Keratinocyte (primary cell): Measurements from ENCODE around the gene CDCA3. TPM values are rescaled to one million over a fixed set of nuclear protein-coding genes. Genes with fewer than 3 reads are reported as not detected.

Experiments
- DNase-seq: peaks from one replicate; pipeline ENCODE4 v3.0.0-alpha.2; 2011; ENCODE audit warnings: low read depth, missing footprints, low spot score
- FAIRE-seq: peaks from 2 replicates; lab custom pipeline; 2011; peaks lifted over from hg19 to GRCh38; lab: Jason Lieb, UNC
- H2AFZ ChIP-seq: 2 replicates; pipeline ENCODE4 v1.6.0; 2012; ENCODE audit warnings: low read length, control low read depth, inconsistent platforms; ENCODE audit not compliant: control insufficient read depth
- H3K27ac ChIP-seq: 2 replicates; pipeline ENCODE4 v1.5.1; 2011; ENCODE audit warnings: low read length; ENCODE audit not compliant: control insufficient read depth, insufficient read depth
- H3K27me3 ChIP-seq: 3 replicates; pipeline ENCODE4 v1.6.0; 2011; ENCODE audit warnings: low read length; ENCODE audit not compliant: control insufficient read depth, insufficient read depth; ENCODE audit errors: extremely low read depth
- H3K36me3 ChIP-seq, 2 experiments: 2 replicates in 1 of 2; 3 replicates in 1 of 2; pipeline ENCODE4 v1.5.1; 2011; ENCODE audit warnings: low read length in 2 of 2, mild to moderate bottlenecking in 1 of 2; ENCODE audit not compliant: control insufficient read depth in 2 of 2, insufficient read depth in 2 of 2; ENCODE audit errors: extremely low read depth in 1 of 2
- H3K4me1 ChIP-seq: 3 replicates; pipeline ENCODE4 v1.5.1; 2011; ENCODE audit warnings: low read length; ENCODE audit not compliant: control insufficient read depth, insufficient read depth; ENCODE audit errors: extremely low read depth
- H3K4me2 ChIP-seq: 3 replicates; pipeline ENCODE4 v1.6.0; 2011; ENCODE audit warnings: low read depth, low read length; ENCODE audit not compliant: control insufficient read depth, insufficient read depth; ENCODE audit errors: extremely low read depth
- H3K4me3 ChIP-seq, 3 experiments: fragments of 200-600 bp in 1 of 3; sonication (generic) in 1 of 3; 2 replicates in 2 of 3; 3 replicates in 1 of 3; pipeline ENCODE4 v1.5.1; 2011 to 2016; ENCODE audit warnings: low read length in 3 of 3, mild to moderate bottlenecking in 3 of 3, control low read depth in 2 of 3, inconsistent platforms in 1 of 3, low read depth in 1 of 3, mixed read lengths in 1 of 3, mixed run types in 1 of 3, moderate library complexity in 1 of 3; ENCODE audit not compliant: control insufficient read depth in 2 of 3, insufficient read depth in 2 of 3; ENCODE audit errors: extremely low read depth in 1 of 3
- H3K79me2 ChIP-seq: 2 replicates; pipeline ENCODE4 v1.6.0; 2012; ENCODE audit warnings: low read length; ENCODE audit not compliant: control insufficient read depth, insufficient read depth
- H3K9ac ChIP-seq: 3 replicates; pipeline ENCODE4 v1.6.0; 2011; ENCODE audit warnings: low read length; ENCODE audit not compliant: control insufficient read depth, insufficient read depth; ENCODE audit errors: extremely low read depth
- H3K9me1 ChIP-seq: 3 replicates; pipeline ENCODE4 v1.6.0; 2011; ENCODE audit warnings: low read length; ENCODE audit not compliant: control insufficient read depth, insufficient read depth; ENCODE audit errors: extremely low read depth
- H3K9me3 ChIP-seq: 2 replicates; pipeline ENCODE4 v1.5.1; 2012; ENCODE audit warnings: low read depth, low read length; ENCODE audit not compliant: control insufficient read depth
- H4K20me1 ChIP-seq: 3 replicates; pipeline ENCODE4 v1.6.0; 2011; ENCODE audit warnings: low read length; ENCODE audit not compliant: control insufficient read depth, insufficient read depth; ENCODE audit errors: extremely low read depth
- CTCF ChIP-seq, 3 experiments: IDR thresholded peaks in 1 of 3; conservative IDR thresholded peaks in 1 of 3; optimal IDR thresholded peaks in 1 of 3; 2 replicates in 2 of 3; 3 replicates in 1 of 3; pipeline versions ENCODE3 to v1.5.1; 2011; ENCODE audit warnings: low read length in 3 of 3, mild to moderate bottlenecking in 3 of 3, moderate library complexity in 2 of 3, control low read depth in 1 of 3, inconsistent platforms in 1 of 3; ENCODE audit not compliant: insufficient read depth in 2 of 3; ENCODE audit errors: extremely low read depth in 1 of 3
- EZH2 ChIP-seq: IDR thresholded peaks from one replicate; pipeline ENCODE4 v1.6.1; 2012; ENCODE audit warnings: inconsistent platforms, mild to moderate bottlenecking, low read length, moderate library complexity
- dilution Hi-C: fragments of 300-500 bp; cut with MboI; formaldehyde crosslinking; loops from one replicate; pipeline ENCODE4 v1.7.0; 2020; ENCODE audit warnings: low sequenced_read_pairs; ENCODE audit not compliant: extremely low pct_ligation_motif_present
- polyA plus RNA-seq, 5 experiments: library from polyadenylated mRNA; depleted of rRNA in 3 of 5; stranded (reverse) in 3 of 5; stranded (forward) in 1 of 5; unstranded in 1 of 5; fragments of >200 nt; gene quantifications; 1 replicate in 1 of 5; 2 replicates in 3 of 5; 3 replicates in 1 of 5; pipeline versions ENCODE4 v1.2.1 to v1.2.3, GENCODE V29; 2011 to 2012; ENCODE audit warnings: missing spikeins in 2 of 5, low read depth in 1 of 5, low replicate concordance in 1 of 5

CDCA3 gene
- polyA plus RNA-seq, 1 donor (not counting 4 experiments of a cell fraction or from before 2014, with no cell fraction given), result 15.0 TPM

GRCh38 chr12:6838854-6839253 lies 12.2 kb downstream of the CDCA3 start:
- Histone ChIP-seq H3K9ac (no peak overlapping the region), H3K9me3 (no peaks in the 10 kb centered on the region), H3K36me3 (peaks cover 0 to 4% of the 10 kb centered on the region in 2 experiments), H4K20me1 (peaks cover 2% of the 10 kb centered on the region), H3K4me3 (no peak overlapping the region), H3K9me1 (no peaks in the 10 kb centered on the region), H3K27ac (no peak overlapping the region), H3K27me3 (no peaks in the 10 kb centered on the region), H3K4me1 (no peaks in the 10 kb centered on the region), H2AFZ (no peak overlapping the region), H3K4me2 (no peak overlapping the region), H3K79me2 (no peaks in the 10 kb centered on the region)
- FAIRE-seq, result no peak
- no peak for TF ChIP-seq CTCF (optimal IDR thresholded peaks at IDR 0.05 in 1 of 3, IDR thresholded peaks at IDR 0.05 in 1 of 3, conservative IDR thresholded peaks at IDR 0.05 in 1 of 3; ENCODE audit: extremely low read depth in 1 of 3, insufficient read depth in 2 of 3, low read length in 3 of 3)
- no peak for TF ChIP-seq EZH2
- no peak for DNase-seq
- dilution Hi-C loops, result no loop called here

GRCh38 chr12:6837370-6838060 lies 13.6 kb downstream of the CDCA3 start:
- H3K36me3 ChIP-seq, result peaks cover 0 to 4% of the 10 kb centered on the region in 2 experiments
- no peak overlapping the region for H3K9ac ChIP-seq
- H3K4me1 ChIP-seq, result no peaks in the 10 kb centered on the region
- no peaks in the 10 kb centered on the region for H3K27me3 ChIP-seq
- no peak overlapping the region for H3K4me2 ChIP-seq
- FAIRE-seq, result no peak
- dilution Hi-C loops, result no loop called here
- TF ChIP-seq CTCF (optimal IDR thresholded peaks at IDR 0.05 in 1 of 3, IDR thresholded peaks at IDR 0.05 in 1 of 3, conservative IDR thresholded peaks at IDR 0.05 in 1 of 3; ENCODE audit: extremely low read depth in 1 of 3, insufficient read depth in 2 of 3, low read length in 3 of 3), result no peak
- no peak for TF ChIP-seq EZH2
- DNase-seq, result no peak
- H4K20me1 ChIP-seq, result peaks cover 2% of the 10 kb centered on the region
- H2AFZ ChIP-seq, result no peak overlapping the region
- H3K9me3 ChIP-seq, result no peaks in the 10 kb centered on the region
- no peak overlapping the region for H3K4me3 ChIP-seq
- H3K27ac ChIP-seq, result no peak overlapping the region
- H3K9me1 ChIP-seq, result no peaks in the 10 kb centered on the region
- no peaks in the 10 kb centered on the region for H3K79me2 ChIP-seq
